ENCODE measurements around the gene SLC16A1.

GRCh38 chr1:112911506-112912220, 44.3 kb downstream of the SLC16A1 start:
- TF ChIP-seq, protein P1, sequence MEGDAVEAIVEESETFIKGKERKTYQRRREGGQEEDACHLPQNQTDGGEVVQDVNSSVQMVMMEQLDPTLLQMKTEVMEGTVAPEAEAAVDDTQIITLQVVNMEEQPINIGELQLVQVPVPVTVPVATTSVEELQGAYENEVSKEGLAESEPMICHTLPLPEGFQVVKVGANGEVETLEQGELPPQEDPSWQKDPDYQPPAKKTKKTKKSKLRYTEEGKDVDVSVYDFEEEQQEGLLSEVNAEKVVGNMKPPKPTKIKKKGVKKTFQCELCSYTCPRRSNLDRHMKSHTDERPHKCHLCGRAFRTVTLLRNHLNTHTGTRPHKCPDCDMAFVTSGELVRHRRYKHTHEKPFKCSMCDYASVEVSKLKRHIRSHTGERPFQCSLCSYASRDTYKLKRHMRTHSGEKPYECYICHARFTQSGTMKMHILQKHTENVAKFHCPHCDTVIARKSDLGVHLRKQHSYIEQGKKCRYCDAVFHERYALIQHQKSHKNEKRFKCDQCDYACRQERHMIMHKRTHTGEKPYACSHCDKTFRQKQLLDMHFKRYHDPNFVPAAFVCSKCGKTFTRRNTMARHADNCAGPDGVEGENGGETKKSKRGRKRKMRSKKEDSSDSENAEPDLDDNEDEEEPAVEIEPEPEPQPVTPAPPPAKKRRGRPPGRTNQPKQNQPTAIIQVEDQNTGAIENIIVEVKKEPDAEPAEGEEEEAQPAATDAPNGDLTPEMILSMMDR (IDR thresholded peaks at IDR 0.05; ENCODE audit: low read depth, low read length): no peak
- no peak for TF ChIP-seq EZH2phosphoT487 (IDR thresholded peaks at IDR 0.05; ENCODE audit: low read depth)
